Vein endothelial cell (primary cell): ENCODE data around the gene TTBK1. TPM values are rescaled to one million over a fixed set of nuclear protein-coding genes. Genes with fewer than 3 reads are reported as not detected.

ENCODE experiments used
- small RNA-seq: library from RNA; depleted of rRNA; stranded (forward); fragments of <200 nt; gene quantifications from one replicate; pipeline ENCODE3, GENCODE V24; 2012
- total RNA-seq: library from RNA; depleted of rRNA; stranded (reverse); fragments of >200 nt; gene quantifications from 2 replicates; pipeline ENCODE4 v1.2.3, GENCODE V29; 2012

Gene TTBK1
- total RNA-seq: 0.10 TPM in 1 of 2 replicates, not detected in the other

DNA sequence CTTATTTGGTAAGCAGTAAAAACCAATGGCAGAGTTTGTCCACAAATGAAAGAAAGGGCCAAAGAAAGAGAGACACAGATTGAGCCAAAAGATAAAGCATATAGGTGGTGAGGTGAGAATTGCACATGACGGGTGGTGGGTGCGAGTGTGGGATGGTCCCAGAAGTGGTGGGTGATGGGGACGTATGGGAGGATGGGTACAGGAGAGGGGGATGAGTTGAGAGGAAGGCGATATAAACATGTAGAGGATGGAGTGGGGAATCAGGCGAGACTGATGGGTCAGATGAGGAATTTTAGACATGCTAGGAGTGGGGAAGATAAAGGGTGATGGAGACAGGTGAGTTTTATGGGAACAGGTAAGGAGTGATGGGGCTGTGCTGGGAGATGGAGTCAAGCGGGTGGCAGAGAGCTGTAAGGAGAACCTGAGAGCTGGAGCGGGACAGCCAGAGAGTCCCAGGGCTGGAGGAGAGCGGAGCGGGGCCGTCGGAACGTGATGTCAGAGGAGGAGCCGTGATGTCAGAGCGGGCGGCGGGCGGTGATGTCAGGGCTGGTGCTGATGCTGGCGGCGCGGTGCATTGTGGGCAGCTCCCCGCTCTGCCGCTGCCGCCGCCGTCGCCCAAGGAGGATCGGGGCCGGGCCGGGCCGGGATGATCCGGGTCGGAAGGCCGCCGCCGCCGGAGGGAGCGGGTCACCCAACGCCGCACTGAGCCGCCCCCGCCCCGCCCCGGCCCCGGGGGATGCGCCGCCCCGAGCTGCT lies at the start of gene TTBK1:
TSS of gene TTBK1 (plus strand) at position 574 of the 756 bp plus-strand sequence. CDS start 3,180 bp downstream, outside the sequence.

DNA sequence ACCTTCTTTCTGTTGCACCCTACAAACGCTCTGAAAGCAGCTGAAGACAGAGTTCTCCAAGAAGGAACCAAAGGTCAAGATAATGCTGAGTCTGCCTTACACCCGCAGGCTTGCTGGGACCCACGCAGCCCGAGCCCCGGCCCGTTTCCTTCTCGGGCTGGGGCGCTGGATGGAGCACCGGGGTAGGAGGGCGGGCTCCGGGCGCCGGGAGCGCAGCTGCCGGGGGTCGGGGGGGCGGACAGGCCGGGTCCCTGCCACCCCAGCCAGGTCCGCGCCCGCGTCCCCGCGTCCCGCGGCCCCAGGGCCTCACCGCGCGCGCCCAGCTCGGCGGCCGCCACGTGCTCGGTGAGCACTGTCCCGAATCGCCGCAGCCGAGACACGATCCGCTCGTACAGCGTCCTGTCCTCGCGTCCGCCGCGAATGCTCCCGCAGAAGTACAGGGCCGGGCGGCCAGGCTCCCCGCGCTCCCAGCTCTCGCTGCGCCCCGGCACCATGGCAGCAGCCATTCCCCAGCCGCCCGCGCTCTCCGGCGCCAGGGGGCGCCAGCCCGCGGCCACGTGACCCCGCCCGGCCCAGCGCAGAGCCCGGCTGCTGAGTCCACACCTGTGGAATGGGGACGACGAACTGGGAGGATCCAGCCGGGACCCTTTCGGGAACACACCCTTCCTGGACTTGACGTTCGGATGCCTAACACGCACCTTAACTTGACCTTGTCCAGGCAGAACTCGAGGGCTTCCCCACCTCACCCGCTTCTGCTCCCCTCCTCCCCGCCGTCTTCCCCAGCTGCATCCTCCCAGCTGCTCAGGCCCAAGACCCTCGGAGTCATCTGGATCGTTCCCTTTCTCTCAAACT lies 14.1 kb upstream of the TTBK1 start, which contains the start of gene DNPH1:
TSS of gene DNPH1 (minus strand) at position 531 of the 852 bp plus-strand sequence. CDS start at position 506, 25 bp downstream.

DNA sequence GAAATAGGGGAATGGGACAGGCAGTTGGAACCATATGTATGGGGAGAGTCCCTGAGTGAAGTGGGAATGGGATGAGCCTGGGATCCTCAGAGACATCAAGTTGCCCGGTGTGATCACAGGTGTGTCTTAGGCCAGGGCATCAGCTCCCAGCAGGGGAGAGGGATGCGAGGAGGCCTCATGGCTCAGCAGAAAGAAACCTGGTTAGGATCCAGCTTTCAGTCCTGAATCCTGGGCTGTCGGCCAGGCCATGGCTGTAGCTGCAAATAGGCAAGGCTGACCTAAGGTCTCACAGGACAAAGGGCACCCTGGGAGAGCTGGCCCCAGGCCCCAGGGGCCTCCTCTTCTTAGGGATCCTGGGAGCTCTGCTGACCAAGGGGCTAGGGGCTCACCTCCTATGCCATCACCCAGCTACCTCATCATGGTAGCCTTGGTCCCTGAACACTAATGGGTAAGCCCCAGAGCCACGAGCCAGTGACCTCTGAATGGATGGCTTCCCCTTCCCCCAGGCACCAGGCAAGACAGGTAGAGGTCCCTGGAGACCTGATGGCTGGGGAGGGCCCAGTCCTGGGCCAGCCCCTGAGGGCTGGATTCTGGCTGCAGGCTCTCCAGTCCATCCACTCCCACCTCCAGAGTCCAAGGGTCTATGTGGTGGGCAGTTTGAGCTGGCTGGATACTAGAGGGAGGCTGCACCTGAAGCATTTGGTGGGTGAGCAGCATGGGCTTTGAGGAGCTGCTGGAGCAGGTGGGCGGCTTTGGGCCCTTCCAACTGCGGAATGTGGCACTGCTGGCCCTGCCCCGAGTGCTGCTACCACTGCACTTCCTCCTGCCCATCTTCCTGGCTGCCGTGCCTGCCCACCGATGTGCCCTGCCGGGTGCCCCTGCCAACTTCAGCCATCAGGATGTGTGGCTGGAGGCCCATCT lies 54.6 kb downstream of the TTBK1 start, which contains the start of gene SLC22A7:
TSS of gene SLC22A7 (plus strand) at position 617 of the 921 bp plus-strand sequence. CDS start at position 716, 99 bp downstream.

DNA sequence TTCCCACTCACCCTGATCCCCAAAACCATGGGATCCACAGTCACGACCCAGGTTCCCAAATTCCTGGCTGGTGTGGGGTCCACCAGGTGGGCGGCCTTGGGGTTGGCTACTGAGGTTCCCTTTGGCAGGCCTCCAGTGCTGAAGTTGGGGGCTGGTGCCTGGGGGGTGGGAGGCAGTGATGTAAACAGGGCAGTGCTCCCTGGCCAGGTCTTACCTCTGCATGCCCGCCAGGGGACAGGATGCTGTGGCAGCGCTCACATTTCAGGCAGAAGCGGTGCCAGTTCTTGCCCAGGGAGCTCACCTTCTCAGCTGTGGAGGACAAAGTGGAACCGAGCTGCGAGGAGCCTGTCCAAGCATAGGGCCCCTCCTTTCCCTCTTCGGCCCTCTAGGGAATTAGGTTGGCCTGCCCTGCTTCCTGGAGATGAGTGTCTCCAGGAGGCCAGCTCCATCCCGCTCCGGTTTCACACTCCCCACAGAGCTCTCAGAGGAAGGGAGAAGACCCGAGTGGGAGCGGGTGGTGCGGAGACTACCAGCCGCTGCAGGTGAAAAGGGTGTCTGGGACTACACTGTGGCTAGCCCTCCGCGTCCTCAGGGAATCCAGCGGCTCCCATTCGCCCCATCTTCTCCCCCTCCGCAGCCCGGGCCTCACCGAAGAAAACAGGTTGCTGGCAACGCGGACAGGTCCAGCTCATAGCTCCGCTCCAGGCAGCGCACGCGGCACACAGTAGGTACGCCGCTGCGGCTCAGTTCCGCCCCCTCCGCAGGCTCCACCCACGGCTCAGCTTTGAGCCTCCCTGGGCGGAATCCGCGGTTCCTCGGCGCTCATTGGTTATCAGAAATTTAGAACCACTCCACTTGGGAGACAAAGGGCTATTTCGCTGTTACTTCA lies 65.1 kb downstream of the TTBK1 start, which contains the start of gene CRIP3:
TSS of gene CRIP3 (minus strand) at position 726 of the 889 bp plus-strand sequence. CDS start at position 692, 34 bp downstream.

Small RNA genes within 50 kb of the gene (small RNA-seq; reads per million reads assigned to genes)
- not detected for gene RPL12P47

Other genes starting within 250 kb of the TTBK1 start
- gene MEA1, start 229.5 kb upstream of the TTBK1 start, total RNA-seq: 45.5 and 46.4 TPM in 2 replicates
- 129 and 137 TPM in 2 replicates for gene KLHDC3, start 229.2 kb upstream of the TTBK1 start, total RNA-seq
- gene RRP36, start 221.9 kb upstream of the TTBK1 start, total RNA-seq: 102 and 110 TPM in 2 replicates
- gene CUL7, start 189.6 kb upstream of the TTBK1 start, total RNA-seq: 26.7 and 50.0 TPM in 2 replicates
- 19.1 and 26.5 TPM in 2 replicates for gene MRPL2, start 184.0 kb upstream of the TTBK1 start, total RNA-seq
- 15.9 and 17.0 TPM in 2 replicates for gene KLC4, start 183.8 kb upstream of the TTBK1 start, total RNA-seq
- gene PTK7, start 167.2 kb upstream of the TTBK1 start, total RNA-seq: 12.0 and 35.6 TPM in 2 replicates
- gene SRF, start 72.2 kb upstream of the TTBK1 start, total RNA-seq: 24.8 TPM in 2 replicates
- gene CUL9, start 61.3 kb upstream of the TTBK1 start, total RNA-seq: 24.9 and 31.7 TPM in 2 replicates
- 30.8 and 45.7 TPM in 2 replicates for gene DNPH1, start 14.0 kb upstream of the TTBK1 start, total RNA-seq
- gene SLC22A7, start 54.8 kb downstream of the TTBK1 start, total RNA-seq: not detected in 2 replicates
- not detected in 2 replicates for gene CRIP3, start 65.3 kb downstream of the TTBK1 start, total RNA-seq
- 8.8 and 9.6 TPM in 2 replicates for gene ZNF318, start 126.2 kb downstream of the TTBK1 start, total RNA-seq
- 21.1 and 23.8 TPM in 2 replicates for gene ABCC10, start 184.1 kb downstream of the TTBK1 start, total RNA-seq
- gene DLK2, start 212.1 kb downstream of the TTBK1 start, total RNA-seq: 0.33 TPM in 1 of 2 replicates, not detected in the other
- gene TJAP1, start 234.1 kb downstream of the TTBK1 start, total RNA-seq: 15.4 and 16.0 TPM in 2 replicates